GM18505 (cell line): ENCODE data around the gene OTUD7B.

Experiments
- ATAC-seq: cut with Tn5 transposase; IDR thresholded peaks from one replicate; pipeline ENCODE4 v1.9.1; 2021; ENCODE audit not compliant: unreplicated experiment
- POLR2A ChIP-seq: IDR thresholded peaks from 4 replicates; pipeline ENCODE4 v1.6.1; 2011; ENCODE audit warnings: borderline replicate concordance; ENCODE audit not compliant: insufficient read depth, insufficient read length; ENCODE audit errors: extremely low read depth

The OTUD7B gene

GRCh38 chr1:149906570-149907075, 103.9 kb downstream of the OTUD7B start:
- no peak for ATAC-seq
- no peak for TF ChIP-seq POLR2A

GRCh38 chr1:149903836-149904491, 106.6 kb downstream of the OTUD7B start:
- TF ChIP-seq POLR2A, result no peak
- ATAC-seq, result no peak

GRCh38 chr1:149899460-149900284, 110.9 kb downstream of the OTUD7B start, which contains the start of gene BOLA1:
Gene BOLA1, plus strand, starts transcription at chr1:149899568. Its CDS starts 492 bp downstream, at chr1:149900060.
- peak; percentile 85 for ATAC-seq
- TF ChIP-seq POLR2A, result peak; percentile 70

GRCh38 chr1:149896575-149896974, 114.0 kb downstream of the OTUD7B start:
- ATAC-seq, result no peak
- no peak for TF ChIP-seq POLR2A

GRCh38 chr1:149888999-149889289, 121.6 kb downstream of the OTUD7B start:
- no peak for ATAC-seq
- TF ChIP-seq POLR2A, result no peak

- TF ChIP-seq POLR2A, result peak; percentile 92
- ATAC-seq, result peak; percentile 27
Observed at GRCh38 chr1:149888247-149888998, 122.1 kb downstream of the OTUD7B start.
